ENCODE measurements around the gene CCDC82. TPM values are rescaled to one million over a fixed set of nuclear protein-coding genes. Genes with fewer than 3 reads are reported as not detected.
A peak's percentile ranks its signal among the peaks of the same experiment; 100 is the strongest.
"Not testable (repeated sequence)": the region's sequence is repeated elsewhere in the genome, so short reads cannot be mapped to it uniquely, and the experiment has no call there.

The CCDC82 gene
- total and polyA plus RNA-seq, 8 donors, result 12.0 to 188 (median 48.0) TPM

DNA sequence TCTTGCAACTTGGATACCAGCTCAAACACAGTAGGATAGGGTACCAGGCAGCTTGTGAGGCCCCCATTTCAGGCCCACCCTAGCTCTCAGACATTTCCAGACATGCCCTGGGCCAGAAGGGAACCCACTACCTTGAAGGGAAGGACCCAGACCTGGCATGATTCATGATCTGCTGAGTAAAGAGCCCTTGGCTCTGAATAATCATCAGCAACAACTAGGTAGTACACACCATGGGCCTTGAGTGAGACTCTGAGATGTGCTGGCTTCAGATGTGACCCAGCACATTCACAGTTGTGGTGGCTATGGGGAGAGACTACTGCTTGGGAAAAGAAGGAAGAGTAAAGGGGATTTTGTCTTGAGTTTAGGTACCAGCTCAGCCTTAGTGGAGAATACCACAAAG is 23.7 kb upstream of the CCDC82 start:
- TF ChIP-seq, protein P1, sequence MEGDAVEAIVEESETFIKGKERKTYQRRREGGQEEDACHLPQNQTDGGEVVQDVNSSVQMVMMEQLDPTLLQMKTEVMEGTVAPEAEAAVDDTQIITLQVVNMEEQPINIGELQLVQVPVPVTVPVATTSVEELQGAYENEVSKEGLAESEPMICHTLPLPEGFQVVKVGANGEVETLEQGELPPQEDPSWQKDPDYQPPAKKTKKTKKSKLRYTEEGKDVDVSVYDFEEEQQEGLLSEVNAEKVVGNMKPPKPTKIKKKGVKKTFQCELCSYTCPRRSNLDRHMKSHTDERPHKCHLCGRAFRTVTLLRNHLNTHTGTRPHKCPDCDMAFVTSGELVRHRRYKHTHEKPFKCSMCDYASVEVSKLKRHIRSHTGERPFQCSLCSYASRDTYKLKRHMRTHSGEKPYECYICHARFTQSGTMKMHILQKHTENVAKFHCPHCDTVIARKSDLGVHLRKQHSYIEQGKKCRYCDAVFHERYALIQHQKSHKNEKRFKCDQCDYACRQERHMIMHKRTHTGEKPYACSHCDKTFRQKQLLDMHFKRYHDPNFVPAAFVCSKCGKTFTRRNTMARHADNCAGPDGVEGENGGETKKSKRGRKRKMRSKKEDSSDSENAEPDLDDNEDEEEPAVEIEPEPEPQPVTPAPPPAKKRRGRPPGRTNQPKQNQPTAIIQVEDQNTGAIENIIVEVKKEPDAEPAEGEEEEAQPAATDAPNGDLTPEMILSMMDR (IDR thresholded peaks at IDR 0.05), result no peak
- TF ChIP-seq POLR2AphosphoS5 (IDR thresholded peaks at IDR 0.05) (no peak), EP300 (IDR thresholded peaks at IDR 0.05) (no peak), POLR2A (IDR thresholded peaks at IDR 0.05) (no peak)
- intact Hi-C loops (cut with DNase I; ENCODE audit: low total_unique reads), result no loop called here

DNA sequence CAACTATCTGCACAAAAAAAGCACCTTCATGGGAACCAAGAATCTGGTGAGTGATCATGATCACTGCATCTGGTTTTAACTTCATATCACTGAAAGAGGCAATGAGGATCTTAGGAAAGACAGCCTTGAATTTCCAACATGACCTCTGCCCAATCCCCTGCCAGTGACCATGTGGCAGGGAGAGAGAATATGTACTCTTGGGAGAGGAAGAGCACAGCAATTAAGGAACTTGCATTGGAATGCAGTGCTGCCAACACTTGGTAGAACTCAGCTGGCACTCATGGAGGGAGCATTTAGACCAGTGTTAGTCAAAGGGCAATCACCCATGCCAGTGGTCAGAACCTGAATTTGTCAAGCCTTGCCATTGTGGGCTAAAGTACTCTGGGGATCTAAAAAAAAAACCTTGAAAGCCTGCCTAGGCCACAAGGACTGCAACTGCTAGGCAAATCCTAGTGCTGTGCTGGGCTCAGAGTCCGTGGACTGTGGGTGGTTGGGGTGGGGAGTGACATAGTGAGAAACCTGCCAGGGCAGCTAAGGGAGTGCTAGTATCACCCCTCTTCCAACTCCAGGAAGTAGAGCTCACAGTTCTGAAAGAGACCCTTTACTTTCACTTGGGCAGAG is 23.2 kb upstream of the CCDC82 start:
- Histone ChIP-seq H3K9me3 (no peaks in the 10 kb centered on the region), H3K4me1 (no peaks in the 10 kb centered on the region), H3K27ac (no peak overlapping the region), H3K27me3 (peaks cover 0 to 6% (median 0%) of the 10 kb centered on the region in 3 donors), H3K4me3 (no peak overlapping the region), H3K36me3 (no peaks in the 10 kb centered on the region)
- intact Hi-C loops (cut with DNase I; ENCODE audit: low total_unique reads), result no loop called here
- no peak for TF ChIP-seq POLR2A (IDR thresholded peaks at IDR 0.05)
- TF ChIP-seq, protein P1 (IDR thresholded peaks at IDR 0.05), result no peak
- no peak for TF ChIP-seq POLR2AphosphoS5 (IDR thresholded peaks at IDR 0.05)
- no peak for TF ChIP-seq EP300 (IDR thresholded peaks at IDR 0.05)
- 56 to 82% (median 72%) methylated on average over 1 of the region's 1 CpG for WGBS, 5 donors
- DNase-seq, result peak in 1 of 2 donors; percentile 19

More for the DNA sequence above, 23.7 kb upstream of the CCDC82 start:
- no peaks in the 10 kb centered on the region for H3K9me3 ChIP-seq
- peaks cover 0 to 6% (median 0%) of the 10 kb centered on the region in 3 donors for H3K27me3 ChIP-seq
- H3K4me3 ChIP-seq, result no peak overlapping the region
- H3K27ac ChIP-seq, result no peak overlapping the region
- no peaks in the 10 kb centered on the region for H3K4me1 ChIP-seq
- no peak for DNase-seq
- H3K36me3 ChIP-seq, result no peaks in the 10 kb centered on the region

DNA sequence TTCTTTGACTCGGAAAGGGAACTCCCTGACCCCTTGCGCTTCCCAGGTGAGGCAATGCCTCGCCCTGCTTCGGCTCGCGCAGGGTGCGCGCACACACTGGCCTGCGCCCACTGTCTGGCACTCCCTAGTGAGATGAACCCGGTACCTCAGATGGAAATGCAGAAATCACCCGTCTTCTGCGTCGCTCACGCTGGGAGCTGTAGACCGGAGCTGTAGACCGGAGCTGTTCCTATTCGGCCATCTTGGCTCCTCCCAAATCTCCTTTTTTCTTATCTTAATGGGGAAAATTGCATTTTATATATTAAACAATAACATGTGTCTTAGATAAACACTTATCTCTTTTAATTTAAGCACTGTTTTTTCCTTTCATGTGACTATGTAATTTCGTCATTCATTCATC is 21.7 kb upstream of the CCDC82 start:
- H3K4me3 ChIP-seq, result peak overlapping the region; percentile 16 to 38 (median 25)
- intact Hi-C loops (cut with DNase I; ENCODE audit: low total_unique reads); H3K27ac ChIP-seq; H3K4me1 ChIP-seq; H3K27me3 ChIP-seq; H3K9me3 ChIP-seq; H3K36me3 ChIP-seq; DNase-seq: not testable (repeated sequence)
- WGBS, 5 donors, result 44 to 69% (median 62%) methylated on average over 10 to 18 of the region's 18 CpGs

DNA sequence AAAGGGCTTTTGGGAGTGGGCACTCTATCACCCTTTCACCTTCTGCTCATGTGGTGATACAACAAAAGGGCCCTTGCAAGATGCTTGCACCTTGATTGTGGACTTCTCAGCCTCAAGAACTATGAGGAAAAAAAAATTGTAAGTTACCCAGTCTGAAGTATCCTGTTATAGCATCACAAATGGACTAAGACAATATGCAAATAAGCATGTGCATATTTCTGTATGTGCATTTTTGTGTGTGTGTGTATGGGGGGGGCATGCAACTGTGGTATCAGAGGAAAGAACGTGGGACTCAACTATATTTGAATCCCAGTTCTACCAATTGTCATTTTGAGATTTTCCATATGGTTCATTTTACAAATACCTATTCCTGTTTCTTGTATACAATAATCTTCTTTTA is 11.0 kb upstream of the CCDC82 start:
- intact Hi-C loops (cut with DNase I; ENCODE audit: low total_unique reads), result no loop called here
- Histone ChIP-seq H3K27me3 (no peaks in the 10 kb centered on the region), H3K4me1 (no peaks in the 10 kb centered on the region), H3K36me3 (no peaks in the 10 kb centered on the region), H3K4me3 (no peak overlapping the region), H3K27ac (no peak overlapping the region), H3K9me3 (peaks cover 0 to 3% (median 0%) of the 10 kb centered on the region in 4 donors)
- TF ChIP-seq, protein P1 (IDR thresholded peaks at IDR 0.05), result no peak
- TF ChIP-seq POLR2A (IDR thresholded peaks at IDR 0.05) (no peak), POLR2AphosphoS5 (IDR thresholded peaks at IDR 0.05) (no peak), EP300 (IDR thresholded peaks at IDR 0.05) (no peak)
- WGBS, 5 donors, result 81 to 94% (median 85%) methylated on average over 1 of the region's 1 CpG
- no peak for DNase-seq

DNA sequence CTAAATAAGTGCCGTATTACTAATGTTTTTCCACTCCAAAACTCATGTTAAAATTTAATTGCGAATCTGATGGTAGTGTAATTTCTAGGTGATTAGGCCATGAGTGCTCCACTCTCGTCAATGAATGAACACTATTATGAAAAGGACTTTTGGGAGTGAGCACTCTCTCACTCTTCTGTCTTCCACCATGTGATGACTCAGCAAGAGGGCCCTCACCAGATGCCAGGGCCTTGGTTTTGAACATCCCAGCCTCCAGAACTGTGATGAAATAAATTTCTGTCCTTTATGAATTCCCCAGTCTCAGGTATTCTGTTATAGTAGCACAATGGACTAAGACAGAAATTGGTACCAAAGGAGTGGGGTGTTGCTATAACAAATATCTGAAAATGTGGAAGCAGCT is 8.2 kb upstream of the CCDC82 start:
- intact Hi-C loops (cut with DNase I; ENCODE audit: low total_unique reads), result no loop called here
- peaks cover 0 to 2% (median 0%) of the 10 kb centered on the region in 4 donors for H3K9me3 ChIP-seq
- H3K4me1 ChIP-seq, result peaks cover 0 to 9% (median 0%) of the 10 kb centered on the region in 4 donors
- no peak overlapping the region for H3K4me3 ChIP-seq
- no peak overlapping the region for H3K27ac ChIP-seq
- no peaks in the 10 kb centered on the region for H3K27me3 ChIP-seq
- TF ChIP-seq POLR2AphosphoS5 (IDR thresholded peaks at IDR 0.05) (no peak), EP300 (IDR thresholded peaks at IDR 0.05) (no peak), POLR2A (IDR thresholded peaks at IDR 0.05) (no peak)
- TF ChIP-seq, protein P1 (IDR thresholded peaks at IDR 0.05), result no peak
- no peak for DNase-seq
- H3K36me3 ChIP-seq, result no peaks in the 10 kb centered on the region
- 89 to 95% (median 92%) methylated on average over 3 of the region's 3 CpGs for WGBS, 5 donors
